Body of pancreas (tissue), 4 donors: ENCODE measurements around the gene GABRG3.

Experiments used
- CTCF ChIP-seq, 7 experiments: fragments of 450-650 bp in 4 of 7; fragments of 200-600 bp in 3 of 7; sonication (generic) in 3 of 7; IDR thresholded peaks; one replicate each; pipeline ENCODE4 v1.5.1; 2016 to 2019; ENCODE audit warnings: antibody characterized with exemption in 7 of 7
- POLR2A ChIP-seq, 3 donors: fragments of 450-650 bp; IDR thresholded peaks; one replicate each; pipeline ENCODE4 v1.6.1; 2016; ENCODE audit warnings: antibody characterized with exemption in 3 of 3, mild to moderate bottlenecking in 2 of 3

- TF ChIP-seq CTCF (IDR thresholded peaks at IDR 0.05) (no peak), POLR2A (IDR thresholded peaks at IDR 0.05) (no peak)
Observed at GRCh38 chr15:27396996-27397395, 426.0 kb downstream of the GABRG3 start.
